H9 (cell line): ENCODE data around the gene GALNT9. TPM values are rescaled to one million over a fixed set of nuclear protein-coding genes. Genes with fewer than 3 reads are reported as not detected.

Experiments used
- DNase-seq: peaks from one replicate; pipeline ENCODE4 v3.0.0-alpha.2; 2017
- H2AFZ ChIP-seq: one replicate; pipeline ENCODE4 v1.6.1; 2013; ENCODE audit warnings: mild to moderate bottlenecking, low read length, control low read depth, moderate library complexity
- H2AK5ac ChIP-seq: 2 replicates; pipeline ENCODE4 v1.6.1; 2013; ENCODE audit warnings: low read length, control low read depth, mixed read lengths; ENCODE audit not compliant: insufficient read length
- H2BK120ac ChIP-seq: one replicate; pipeline ENCODE4 v1.6.1; 2013; ENCODE audit warnings: low read depth, mild to moderate bottlenecking, low read length, control low read depth, inconsistent platforms; ENCODE audit not compliant: poor library complexity, severe bottlenecking
- H2BK12ac ChIP-seq: 2 replicates; pipeline ENCODE4 v1.6.1; 2013; ENCODE audit warnings: low read length, control low read depth, mixed read lengths, low read depth; ENCODE audit not compliant: insufficient read length
- H2BK15ac ChIP-seq: 2 replicates; pipeline ENCODE4 v1.6.1; 2013; ENCODE audit warnings: low read depth, low read length, control low read depth
- H2BK20ac ChIP-seq: one replicate; pipeline ENCODE4 v1.6.1; 2013; ENCODE audit warnings: low read depth, mild to moderate bottlenecking, low read length, control low read depth, inconsistent platforms; ENCODE audit not compliant: poor library complexity, severe bottlenecking
- H2BK5ac ChIP-seq: 2 replicates; pipeline ENCODE4 v1.6.1; 2013; ENCODE audit warnings: low read length, control low read depth, mixed read lengths; ENCODE audit not compliant: insufficient read length
- H3K14ac ChIP-seq: 2 replicates; pipeline ENCODE4 v1.6.1; 2013; ENCODE audit warnings: low read length, control low read depth; ENCODE audit not compliant: insufficient read depth
- H3K18ac ChIP-seq: 2 replicates; pipeline ENCODE4 v1.6.1; 2013; ENCODE audit warnings: low read depth, mild to moderate bottlenecking, mixed read lengths, low read length, control low read depth; ENCODE audit not compliant: insufficient read length
- H3K23ac ChIP-seq: 2 replicates; pipeline ENCODE4 v1.6.1; 2013; ENCODE audit warnings: low read length, control low read depth, mixed read lengths, low read depth; ENCODE audit not compliant: insufficient read length
- H3K23me2 ChIP-seq: 2 replicates; pipeline ENCODE4 v1.6.1; 2013; ENCODE audit warnings: low read depth, mild to moderate bottlenecking, mixed read lengths, low read length, control low read depth; ENCODE audit not compliant: insufficient read length, poor library complexity, severe bottlenecking
- H3K27ac ChIP-seq: 2 replicates; pipeline ENCODE4 v1.5.1; 2013; ENCODE audit warnings: low read length, control low read depth, mixed read lengths, low read depth; ENCODE audit not compliant: insufficient read length
- H3K27me3 ChIP-seq: 2 replicates; pipeline ENCODE4 v1.6.1; 2013; ENCODE audit warnings: low read length, control low read depth, inconsistent platforms; ENCODE audit not compliant: insufficient read depth
- H3K4ac ChIP-seq: 2 replicates; pipeline ENCODE4 v1.6.1; 2013; ENCODE audit warnings: low read depth, mild to moderate bottlenecking, control low read depth, inconsistent platforms, low read length, moderate library complexity
- H3K4me1 ChIP-seq: 2 replicates; pipeline ENCODE4 v1.6.1; 2013; ENCODE audit warnings: low read length, control low read depth, inconsistent platforms; ENCODE audit not compliant: insufficient read depth
- H3K4me2 ChIP-seq: 2 replicates; pipeline ENCODE4 v1.6.1; 2013; ENCODE audit warnings: low read length, control low read depth, mixed read lengths; ENCODE audit not compliant: insufficient read length, insufficient read depth
- H3K56ac ChIP-seq: 2 replicates; pipeline ENCODE4 v1.6.1; 2013; ENCODE audit warnings: low read depth, mild to moderate bottlenecking, mixed read lengths, low read length, control low read depth; ENCODE audit not compliant: insufficient read length
- H3K79me1 ChIP-seq: 2 replicates; pipeline ENCODE4 v1.6.1; 2013; ENCODE audit warnings: low read depth, mild to moderate bottlenecking, moderate library complexity, low read length, control low read depth, inconsistent platforms; ENCODE audit not compliant: insufficient read depth, poor library complexity, severe bottlenecking
- H3K79me2 ChIP-seq: 2 replicates; pipeline ENCODE4 v1.6.1; 2013; ENCODE audit warnings: low read length, control low read depth, inconsistent platforms; ENCODE audit not compliant: insufficient read depth
- H3K9ac ChIP-seq: 2 replicates; pipeline ENCODE4 v1.6.1; 2013; ENCODE audit warnings: low read length, control low read depth, mixed read lengths; ENCODE audit not compliant: insufficient read length; ENCODE audit errors: extremely low read depth
- H3K9me3 ChIP-seq: one replicate; pipeline ENCODE4 v1.6.1; 2013; ENCODE audit warnings: low read depth, low read length, inconsistent platforms; ENCODE audit not compliant: control insufficient read depth
- H3T11ph ChIP-seq: one replicate; pipeline ENCODE4 v1.6.1; 2013; ENCODE audit warnings: mild to moderate bottlenecking, low read length, control low read depth, inconsistent platforms
- H4K20me1 ChIP-seq: one replicate; pipeline ENCODE4 v1.6.1; 2013; ENCODE audit not compliant: control insufficient read depth, insufficient read length, insufficient read depth
- H4K5ac ChIP-seq: 2 replicates; pipeline ENCODE4 v1.6.1; 2013; ENCODE audit warnings: low read depth, mild to moderate bottlenecking, mixed read lengths, low read length, control low read depth; ENCODE audit not compliant: insufficient read length
- H4K8ac ChIP-seq: replicated peaks from 2 replicates; pipeline ENCODE4 v1.6.1; 2013; ENCODE audit warnings: low read length, control low read depth, mixed read lengths, low read depth; ENCODE audit not compliant: insufficient read length
- H4K91ac ChIP-seq: 2 replicates; pipeline ENCODE4 v1.6.1; 2013; ENCODE audit warnings: low read depth, mild to moderate bottlenecking, moderate library complexity, mixed read lengths, low read length, control low read depth; ENCODE audit not compliant: insufficient read length
- H3K27ac Mint-ChIP-seq, 3 experiments: 2 replicates in 2 of 3; 3 replicates in 1 of 3; pipeline ENCODE4 v1.8.0; 2020 to 2021; ENCODE audit warnings: mixed read lengths in 3 of 3, mild to moderate bottlenecking in 1 of 3, moderate library complexity in 1 of 3
- H3K27me3 Mint-ChIP-seq: 2 replicates; pipeline ENCODE4 v1.8.0; 2021; ENCODE audit warnings: low read depth, mild to moderate bottlenecking, moderate library complexity, mixed read lengths
- H3K36me3 Mint-ChIP-seq, 3 experiments: 2 replicates in 2 of 3; 3 replicates in 1 of 3; pipeline ENCODE4 v1.8.0; 2020 to 2021; ENCODE audit warnings: low read depth in 3 of 3, mixed read lengths in 3 of 3; ENCODE audit not compliant: insufficient read depth in 1 of 3
- H3K4me1 Mint-ChIP-seq, 2 experiments: 2 replicates each; pipeline ENCODE4 v1.8.0; 2020; ENCODE audit warnings: mixed read lengths in 2 of 2
- H3K4me3 Mint-ChIP-seq, 2 experiments: 2 replicates in 1 of 2; 3 replicates in 1 of 2; pipeline ENCODE4 v1.8.0; 2020 to 2021; ENCODE audit warnings: mild to moderate bottlenecking in 2 of 2, mixed read lengths in 2 of 2, moderate library complexity in 1 of 2
- H3K9me3 Mint-ChIP-seq, 2 experiments: 2 replicates in 1 of 2; 3 replicates in 1 of 2; pipeline ENCODE4 v1.8.0; 2020; ENCODE audit warnings: mild to moderate bottlenecking in 2 of 2, mixed read lengths in 2 of 2, moderate library complexity in 1 of 2
- CTCF ChIP-seq: fragments of 200-600 bp; sonication (generic); conservative IDR thresholded peaks from 3 replicates; pipeline ENCODE4 v1.8.0; 2021; ENCODE audit warnings: antibody characterized with exemption, mild to moderate bottlenecking
- WGBS: extraction: QIAGEN DNeasy Blood & Tissue Kit; methylation state at CpG from one replicate; pipeline ENCODE4 v1.1.7; 2013; ENCODE audit warnings: missing lambda C conversion rate, low lambda C conversion rate, mixed read lengths; ENCODE audit not compliant: insufficient read length; ENCODE audit errors: extremely low coverage; 5-methylcytosine and 5-hydroxymethylcytosine counted together
- total RNA-seq: library from RNA; stranded (reverse); gene quantifications from 2 replicates; pipeline ENCODE4 v1.2.1, GENCODE V29; 2021

GALNT9 gene
- total RNA-seq, 1 experiment from 2014 or later = 0.35 TPM

GRCh38 chr12:132341318-132342050 lies 12.1 kb upstream of the GALNT9 start:
- Mint-ChIP-seq H3K4me1 (peaks cover 3 to 19% of the 10 kb centered on the region in 2 experiments), H3K36me3 (no peaks in the 10 kb centered on the region), H3K27ac (no peak overlapping the region), H3K9me3 (peaks cover 0 to 4% of the 10 kb centered on the region in 2 experiments; a peak in 1 of 5 replicates), H3K4me3 (no peak overlapping the region), H3K27me3 (peaks cover 87% of the 10 kb centered on the region)
- Histone ChIP-seq H2BK15ac (no peak overlapping the region), H4K91ac (no peak overlapping the region), H2BK120ac (no peak overlapping the region), H2AFZ (no peak overlapping the region), H3K18ac (no peak overlapping the region), H3K14ac (no peak overlapping the region), H3K56ac (no peak overlapping the region), H4K5ac (no peak overlapping the region), H3K9me3 (no peaks in the 10 kb centered on the region), H3K4ac (no peak overlapping the region), H3K4me1 (no peaks in the 10 kb centered on the region), H3K79me2 (no peaks in the 10 kb centered on the region), H3K9ac (no peak overlapping the region), H4K8ac (no peak overlapping the region), H3K23me2 (peaks cover 2% of the 10 kb centered on the region), H2BK12ac (no peak overlapping the region), H2BK20ac (no peak overlapping the region), H3K79me1 (no peaks in the 10 kb centered on the region), H2BK5ac (no peak overlapping the region), H3K4me2 (no peak overlapping the region), H3K27ac (no peak overlapping the region), H3K27me3 (no peaks in the 10 kb centered on the region; the same call in 1 of the 2 replicates), H4K20me1 (peaks cover 2% of the 10 kb centered on the region), H3K23ac (no peak overlapping the region), H2AK5ac (no peak overlapping the region), H3T11ph (no peak overlapping the region)
- TF ChIP-seq CTCF = no peak
- no peak for DNase-seq
- WGBS = no CpG with 5 or more reads among the region's 40 CpGs
